DND-41 (cell line): ENCODE results near the gene TTLL11.

Source experiments
- ATAC-seq: fragments of 200-7000 bp; cut with Tn5 transposase; 3 replicates; pipeline ENCODE4 v1.9.1; 2021; ENCODE audit warnings: low read depth; ENCODE audit not compliant: insufficient read depth
- DNase-seq: peaks from one replicate; pipeline ENCODE4 v3.0.0-alpha.2; 2020
- H2AFZ ChIP-seq: 2 replicates; pipeline ENCODE4 v1.6.0; 2012; ENCODE audit warnings: low read depth, low read length
- H3K27ac ChIP-seq: 2 replicates; pipeline ENCODE4 v1.5.1; 2012; ENCODE audit warnings: low read length, inconsistent platforms
- H3K27me3 ChIP-seq: fragments of 200-600 bp; sonication (generic); 2 replicates; pipeline ENCODE4 v1.6.0; 2012; ENCODE audit warnings: low read length, mild to moderate bottlenecking, inconsistent platforms; ENCODE audit not compliant: insufficient read depth, poor library complexity
- H3K36me3 ChIP-seq: 2 replicates; pipeline ENCODE4 v1.5.1; 2012; ENCODE audit warnings: low read length, inconsistent platforms; ENCODE audit not compliant: insufficient read depth
- H3K4me1 ChIP-seq: 2 replicates; pipeline ENCODE4 v1.5.1; 2012; ENCODE audit warnings: mild to moderate bottlenecking, low read length; ENCODE audit not compliant: insufficient read depth
- H3K4me2 ChIP-seq: 2 replicates; pipeline ENCODE4 v1.6.0; 2012; ENCODE audit warnings: mild to moderate bottlenecking, moderate library complexity, low read length, inconsistent platforms; ENCODE audit not compliant: insufficient read depth
- H3K4me3 ChIP-seq, 2 experiments: fragments of 200-600 bp in 1 of 2; shearing (Covaris generic) in 1 of 2; 2 replicates each; pipeline ENCODE4 v1.5.1; 2012 to 2016; ENCODE audit warnings: inconsistent platforms in 2 of 2, low read length in 2 of 2, mild to moderate bottlenecking in 2 of 2, low read depth in 1 of 2, moderate library complexity in 1 of 2
- H3K79me2 ChIP-seq: 2 replicates; pipeline ENCODE4 v1.6.0; 2012; ENCODE audit warnings: low read length, inconsistent platforms; ENCODE audit not compliant: insufficient read depth
- H3K9ac ChIP-seq: 2 replicates; pipeline ENCODE4 v1.6.0; 2012; ENCODE audit warnings: low read depth, mild to moderate bottlenecking, inconsistent platforms, low read length, moderate library complexity
- H3K9me3 ChIP-seq: 2 replicates; pipeline ENCODE4 v1.5.1; 2012; ENCODE audit warnings: low read length, moderate library complexity, mild to moderate bottlenecking, inconsistent platforms; ENCODE audit not compliant: insufficient read depth, severe bottlenecking
- H4K20me1 ChIP-seq: 2 replicates; pipeline ENCODE4 v1.6.0; 2012; ENCODE audit warnings: low read length; ENCODE audit not compliant: insufficient read depth
- CTCF ChIP-seq: IDR thresholded peaks from 2 replicates; pipeline ENCODE4 v1.5.1; 2012; ENCODE audit warnings: borderline replicate concordance, low read length, moderate library complexity, mild to moderate bottlenecking; ENCODE audit not compliant: poor library complexity, severe bottlenecking; ENCODE audit errors: extremely low read depth
- EZH2 ChIP-seq: IDR thresholded peaks from 3 replicates; pipeline ENCODE4 v1.6.1; 2012; ENCODE audit warnings: borderline replicate concordance, low read depth, mild to moderate bottlenecking, moderate library complexity, low read length, inconsistent platforms; ENCODE audit not compliant: severe bottlenecking

The TTLL11 gene

DNA sequence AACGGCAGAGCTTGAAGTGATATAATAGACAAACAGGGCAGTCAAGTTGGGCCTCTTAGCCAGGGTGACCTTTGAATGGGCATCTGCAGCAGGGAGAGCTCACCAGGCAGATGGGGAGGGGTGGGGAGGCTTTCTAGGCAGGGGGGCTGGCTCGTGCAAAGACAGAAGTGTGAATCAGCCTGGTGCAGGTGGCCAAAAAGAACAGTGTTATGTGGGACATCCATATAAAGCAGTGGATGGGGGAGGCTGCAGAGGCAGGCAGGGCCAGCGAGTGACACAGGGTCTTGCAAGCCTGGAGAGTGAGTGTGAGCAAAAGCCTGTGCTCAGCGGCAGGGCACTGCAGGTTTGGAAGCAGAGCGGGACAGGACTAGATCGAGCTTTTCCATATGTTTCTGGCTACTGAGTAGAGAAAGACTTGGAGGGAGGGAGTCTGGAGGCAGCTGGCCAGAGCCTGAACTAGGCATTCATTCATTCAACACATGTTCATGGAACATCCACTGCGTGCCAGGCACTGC is 14.2 kb upstream of the TTLL11 start:
- Histone ChIP-seq H3K4me2 (no peak overlapping the region), H3K4me3 (no peak overlapping the region), H3K36me3 (no peaks in the 10 kb centered on the region), H3K9ac (no peak overlapping the region), H3K27me3 (no peaks in the 10 kb centered on the region), H2AFZ (no peak overlapping the region), H3K79me2 (no peaks in the 10 kb centered on the region), H3K4me1 (no peaks in the 10 kb centered on the region), H4K20me1 (no peaks in the 10 kb centered on the region), H3K9me3 (peaks cover 2% of the 10 kb centered on the region), H3K27ac (no peak overlapping the region)
- ATAC-seq (no peak), DNase-seq (no peak)
- no peak for TF ChIP-seq CTCF
- TF ChIP-seq EZH2: no peak

GRCh38 chr9:122106576-122106975 is 13.5 kb upstream of the TTLL11 start:
- no peak for DNase-seq
- no peak for ATAC-seq
- H3K4me2 ChIP-seq: no peak overlapping the region
- H3K79me2 ChIP-seq: no peaks in the 10 kb centered on the region
- no peak overlapping the region for H3K4me3 ChIP-seq
- no peak overlapping the region for H3K9ac ChIP-seq
- TF ChIP-seq EZH2 (no peak), CTCF (no peak)
- H3K9me3 ChIP-seq: peaks cover 2% of the 10 kb centered on the region
- no peaks in the 10 kb centered on the region for H4K20me1 ChIP-seq
- H3K36me3 ChIP-seq: no peaks in the 10 kb centered on the region
- H2AFZ ChIP-seq: no peak overlapping the region
- H3K27ac ChIP-seq: no peak overlapping the region
- H3K4me1 ChIP-seq: no peaks in the 10 kb centered on the region
- no peaks in the 10 kb centered on the region for H3K27me3 ChIP-seq

- Histone ChIP-seq H3K9ac (no peak overlapping the region), H3K4me1 (0 out of 2 replicates have a peak, but pooled peaks cover 2% of the 10 kb centered on the region), H3K36me3 (no peaks in the 10 kb centered on the region), H3K27ac (no peak overlapping the region), H4K20me1 (no peaks in the 10 kb centered on the region), H3K4me3 (no peak overlapping the region), H2AFZ (no peak overlapping the region), H3K79me2 (no peaks in the 10 kb centered on the region), H3K9me3 (peaks cover 2% of the 10 kb centered on the region), H3K4me2 (no peak overlapping the region), H3K27me3 (no peaks in the 10 kb centered on the region)
- TF ChIP-seq EZH2 (no peak), CTCF (no peak)
- ATAC-seq (no peak), DNase-seq (no peak)
Measured at GRCh38 chr9:122103985-122104384, 10.9 kb upstream of the TTLL11 start.

GRCh38 chr9:122102156-122102555 is 9.0 kb upstream of the TTLL11 start:
- ATAC-seq: no peak
- Histone ChIP-seq H3K36me3 (no peaks in the 10 kb centered on the region), H3K27ac (no peak overlapping the region), H3K79me2 (no peaks in the 10 kb centered on the region), H3K9ac (no peak overlapping the region), H3K27me3 (no peaks in the 10 kb centered on the region), H4K20me1 (no peaks in the 10 kb centered on the region), H3K4me3 (no peak overlapping the region), H3K9me3 (peaks cover 2% of the 10 kb centered on the region), H2AFZ (no peak overlapping the region), H3K4me2 (no peak overlapping the region), H3K4me1 (0 out of 2 replicates have a peak, but pooled peaks cover 2% of the 10 kb centered on the region)
- TF ChIP-seq EZH2 (no peak), CTCF (no peak)
- DNase-seq: no peak
